GM10248 (cell line): Measurements from ENCODE around the gene CCDC148.

ENCODE experiments used
- CTCF ChIA-PET: fragments of 300-600 bp; sonication (Branson Sonifier 250); formaldehyde crosslinking; extraction: SDS; loops from one replicate; lab custom pipeline; 2021; ENCODE audit warnings: antibody characterized with exemption; lab: Yijun Ruan, JAX
- POLR2A ChIA-PET: fragments of 350-650 bp; sonication (Branson Sonifier 250); formaldehyde crosslinking; extraction: SDS; loops from one replicate; lab custom pipeline; 2020; ENCODE audit warnings: antibody characterized with exemption; lab: Yijun Ruan, JAX
- DNase-seq: peaks from one replicate; pipeline ENCODE4 v3.0.0; 2012; ENCODE audit errors: extremely low spot score
- TF ChIP-seq, protein P1 (sequence below): IDR thresholded peaks from 2 replicates; pipeline ENCODE4 v1.5.1; 2012; ENCODE audit warnings: mild to moderate bottlenecking, low read depth; ENCODE audit errors: extremely low read depth, missing control alignments, control extremely low read depth

CCDC148 gene

DNA sequence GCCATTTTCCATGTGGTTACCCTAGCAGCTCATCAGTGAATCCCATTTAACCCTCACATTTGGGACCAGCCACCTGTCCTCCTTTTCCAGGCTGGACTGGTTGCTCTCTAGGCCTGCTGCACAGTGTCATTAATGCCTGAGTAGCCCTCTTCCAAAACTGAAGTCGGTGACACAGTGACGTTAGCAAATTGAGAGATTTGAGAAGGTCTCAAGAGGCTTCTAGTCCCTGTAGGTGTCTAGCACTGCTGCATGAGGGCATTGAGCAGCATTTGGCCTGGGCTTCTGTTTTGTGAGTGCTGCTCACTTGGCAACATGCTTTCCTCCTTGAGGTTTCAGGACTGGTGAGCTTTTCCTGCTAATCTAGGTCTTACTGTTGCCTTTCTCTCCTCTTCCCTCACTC lies 36.9 kb upstream of the CCDC148 start:
- POLR2A ChIA-PET = no interaction called here
- TF ChIP-seq, protein P1, sequence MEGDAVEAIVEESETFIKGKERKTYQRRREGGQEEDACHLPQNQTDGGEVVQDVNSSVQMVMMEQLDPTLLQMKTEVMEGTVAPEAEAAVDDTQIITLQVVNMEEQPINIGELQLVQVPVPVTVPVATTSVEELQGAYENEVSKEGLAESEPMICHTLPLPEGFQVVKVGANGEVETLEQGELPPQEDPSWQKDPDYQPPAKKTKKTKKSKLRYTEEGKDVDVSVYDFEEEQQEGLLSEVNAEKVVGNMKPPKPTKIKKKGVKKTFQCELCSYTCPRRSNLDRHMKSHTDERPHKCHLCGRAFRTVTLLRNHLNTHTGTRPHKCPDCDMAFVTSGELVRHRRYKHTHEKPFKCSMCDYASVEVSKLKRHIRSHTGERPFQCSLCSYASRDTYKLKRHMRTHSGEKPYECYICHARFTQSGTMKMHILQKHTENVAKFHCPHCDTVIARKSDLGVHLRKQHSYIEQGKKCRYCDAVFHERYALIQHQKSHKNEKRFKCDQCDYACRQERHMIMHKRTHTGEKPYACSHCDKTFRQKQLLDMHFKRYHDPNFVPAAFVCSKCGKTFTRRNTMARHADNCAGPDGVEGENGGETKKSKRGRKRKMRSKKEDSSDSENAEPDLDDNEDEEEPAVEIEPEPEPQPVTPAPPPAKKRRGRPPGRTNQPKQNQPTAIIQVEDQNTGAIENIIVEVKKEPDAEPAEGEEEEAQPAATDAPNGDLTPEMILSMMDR = no peak
- no peak for DNase-seq
- CTCF ChIA-PET = no interaction called here

DNA sequence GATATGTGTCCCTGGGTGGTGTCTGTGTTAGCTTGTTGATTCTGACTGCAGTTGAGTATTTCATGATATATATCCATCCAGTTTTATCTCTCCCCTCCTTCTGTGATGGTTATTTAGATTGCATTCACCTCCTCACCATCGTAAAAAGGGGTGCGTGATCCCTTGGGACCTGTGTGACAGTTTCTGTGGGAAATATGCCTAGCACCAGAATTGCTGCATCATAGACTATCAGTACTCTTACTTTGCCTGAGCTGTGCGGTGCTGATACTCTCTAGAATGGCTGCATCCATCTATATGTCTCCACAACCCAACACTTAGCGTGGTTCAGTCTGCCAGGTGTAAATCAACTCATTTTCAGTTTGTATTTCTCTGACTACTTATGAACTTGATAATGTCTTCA lies 34.5 kb upstream of the CCDC148 start:
- CTCF ChIA-PET = interaction anchor here (1.3 to 1.6 kb wide), 2 partner anchors 27 to 52 kb away, joined by 3 read pairs; no protein-coding TSS in a partner anchor
- DNase-seq = no peak
- POLR2A ChIA-PET = no interaction called here
- TF ChIP-seq, protein P1 = no peak

DNA sequence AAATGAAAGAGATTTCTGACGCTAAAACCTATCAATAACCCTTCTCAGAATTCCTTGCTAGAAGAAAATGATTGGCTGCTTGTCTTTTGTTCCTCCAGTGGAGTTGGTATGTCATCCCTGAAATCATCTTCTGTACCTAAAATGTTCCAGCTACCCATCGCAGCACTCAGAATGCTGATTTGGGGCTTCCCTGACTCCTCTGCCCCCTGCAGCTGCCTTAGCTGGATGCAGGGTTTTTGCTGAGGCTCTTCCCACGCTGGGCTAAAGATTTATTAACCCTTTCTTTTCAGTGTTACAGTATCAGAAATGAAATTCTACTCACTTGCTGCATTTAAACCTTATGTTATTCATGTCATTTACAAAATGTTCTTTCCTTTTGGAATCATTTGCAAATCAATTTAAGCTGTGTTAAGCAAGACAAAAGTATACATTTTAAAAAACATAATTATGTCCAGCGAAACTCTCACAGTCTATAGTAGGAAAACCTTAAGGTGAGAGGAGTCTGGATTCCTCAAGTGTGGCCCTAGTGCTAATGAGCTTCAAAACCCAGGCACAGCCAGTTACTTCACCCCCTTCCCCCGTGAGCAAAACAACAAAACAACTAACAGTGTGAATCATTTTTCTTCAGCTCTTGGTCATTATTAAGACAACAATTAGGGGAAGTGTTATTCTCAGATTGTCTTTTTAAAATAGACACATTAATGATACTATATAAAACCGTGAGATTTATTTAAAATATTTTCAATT lies 33.0 kb upstream of the CCDC148 start:
- TF ChIP-seq, protein P1 = no peak
- no peak for DNase-seq
- ChIA-PET POLR2A (interaction anchor here (0.7 kb wide), 1 partner anchor 760 kb away, joined by 3 read pairs; no protein-coding TSS in a partner anchor), CTCF (interaction anchor here (1.0 to 2.4 kb wide), 7 partner anchors 8 to 28 kb away, joined by 3 to 12 read pairs (median 4); no protein-coding TSS in a partner anchor)

DNA sequence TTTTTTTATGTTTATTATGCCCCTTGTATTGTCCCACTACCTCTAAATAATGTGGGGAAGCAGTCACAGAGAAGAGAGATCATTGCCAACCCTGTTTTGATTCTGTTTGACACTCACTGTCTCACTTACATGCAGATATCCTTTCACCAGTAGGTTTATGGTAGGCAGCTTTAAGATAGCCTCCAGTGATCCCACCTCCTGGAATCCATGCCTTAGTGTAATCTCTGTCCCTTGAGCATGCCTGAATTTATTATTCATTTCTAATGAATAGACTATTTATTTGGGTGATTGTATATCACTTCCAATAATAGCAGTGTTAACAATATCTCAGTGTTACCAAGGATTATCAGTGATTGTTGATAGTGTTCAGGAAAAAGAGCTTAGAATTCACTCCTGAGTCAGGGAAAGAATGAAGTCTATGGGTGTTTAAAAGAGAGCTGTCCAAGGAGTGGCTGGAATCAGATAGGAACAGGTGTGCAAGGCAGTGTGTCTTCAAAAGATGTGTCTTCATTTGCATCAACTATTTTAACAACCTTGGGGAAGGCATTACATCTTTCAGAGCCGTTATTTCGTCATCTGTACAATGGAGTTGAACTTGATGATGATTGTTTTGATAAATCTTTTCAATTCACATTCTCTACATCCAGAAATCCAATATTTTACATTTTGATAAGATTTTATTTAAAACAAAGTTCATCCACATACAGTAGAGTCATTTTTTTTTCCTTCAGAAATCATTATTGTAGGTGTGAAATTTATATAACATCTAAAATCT lies 32.1 kb upstream of the CCDC148 start:
- TF ChIP-seq, protein P1 = no peak
- no peak for DNase-seq
- ChIA-PET POLR2A (no interaction called here), CTCF (interaction anchor here (0.7 to 2.4 kb wide), 4 partner anchors 9 to 31 kb away, joined by 3 to 12 read pairs (median 5); no protein-coding TSS in a partner anchor)

DNA sequence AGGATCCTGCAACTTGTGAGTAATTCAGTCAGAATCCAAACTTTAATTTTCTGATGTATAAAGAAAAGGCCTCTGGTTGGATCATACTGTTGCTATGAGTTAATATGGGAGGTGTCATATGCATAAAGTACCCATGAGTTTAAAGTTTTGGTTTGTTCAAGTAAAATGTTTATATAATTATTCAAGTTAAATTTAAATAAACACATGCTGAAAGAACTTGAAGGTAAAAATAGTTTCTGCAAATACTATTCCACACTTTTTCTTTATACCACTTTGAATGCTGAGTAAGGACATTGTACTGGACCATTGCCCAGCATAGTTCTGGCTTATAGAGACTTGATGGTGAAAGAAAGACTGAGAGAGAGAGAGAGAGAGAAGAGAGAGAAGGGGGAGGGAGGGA lies 30.9 kb upstream of the CCDC148 start:
- no peak for DNase-seq
- POLR2A ChIA-PET = no interaction called here
- CTCF ChIA-PET = interaction anchor here (1.1 kb wide), 1 partner anchor 30 kb away, joined by 5 read pairs; no protein-coding TSS in a partner anchor
- TF ChIP-seq, protein P1 = no peak

DNA sequence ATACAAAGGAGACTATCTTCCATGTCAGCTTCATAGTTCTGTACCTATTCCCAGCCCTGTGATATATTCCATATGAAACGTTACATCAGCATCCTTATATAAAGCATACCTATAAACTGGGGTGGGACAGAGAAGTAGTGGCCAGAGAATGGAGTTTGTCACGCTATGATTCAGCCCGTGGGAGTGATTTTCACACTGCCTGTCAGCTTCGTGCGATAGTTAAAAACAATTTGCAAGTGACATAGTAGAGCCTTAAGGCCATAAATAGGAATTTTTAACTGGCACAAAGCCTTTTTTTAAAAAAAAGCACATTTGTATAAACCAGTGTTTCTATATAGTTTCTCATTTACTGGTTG lies 30.4 kb upstream of the CCDC148 start:
- POLR2A ChIA-PET = no interaction called here
- CTCF ChIA-PET = no interaction called here
- TF ChIP-seq, protein P1 = no peak
- DNase-seq = no peak
